ENCODE results near the gene ASF1A. TPM values are rescaled to one million over a fixed set of nuclear protein-coding genes. Genes with fewer than 3 reads are reported as not detected.

Gene ASF1A
- total and polyA plus RNA-seq, 2 of the 13 experiments (the other 11 are each of a cell fraction or from before 2014, with no cell fraction given): 14.5 to 49.9 TPM

- TF ChIP-seq, protein P1, sequence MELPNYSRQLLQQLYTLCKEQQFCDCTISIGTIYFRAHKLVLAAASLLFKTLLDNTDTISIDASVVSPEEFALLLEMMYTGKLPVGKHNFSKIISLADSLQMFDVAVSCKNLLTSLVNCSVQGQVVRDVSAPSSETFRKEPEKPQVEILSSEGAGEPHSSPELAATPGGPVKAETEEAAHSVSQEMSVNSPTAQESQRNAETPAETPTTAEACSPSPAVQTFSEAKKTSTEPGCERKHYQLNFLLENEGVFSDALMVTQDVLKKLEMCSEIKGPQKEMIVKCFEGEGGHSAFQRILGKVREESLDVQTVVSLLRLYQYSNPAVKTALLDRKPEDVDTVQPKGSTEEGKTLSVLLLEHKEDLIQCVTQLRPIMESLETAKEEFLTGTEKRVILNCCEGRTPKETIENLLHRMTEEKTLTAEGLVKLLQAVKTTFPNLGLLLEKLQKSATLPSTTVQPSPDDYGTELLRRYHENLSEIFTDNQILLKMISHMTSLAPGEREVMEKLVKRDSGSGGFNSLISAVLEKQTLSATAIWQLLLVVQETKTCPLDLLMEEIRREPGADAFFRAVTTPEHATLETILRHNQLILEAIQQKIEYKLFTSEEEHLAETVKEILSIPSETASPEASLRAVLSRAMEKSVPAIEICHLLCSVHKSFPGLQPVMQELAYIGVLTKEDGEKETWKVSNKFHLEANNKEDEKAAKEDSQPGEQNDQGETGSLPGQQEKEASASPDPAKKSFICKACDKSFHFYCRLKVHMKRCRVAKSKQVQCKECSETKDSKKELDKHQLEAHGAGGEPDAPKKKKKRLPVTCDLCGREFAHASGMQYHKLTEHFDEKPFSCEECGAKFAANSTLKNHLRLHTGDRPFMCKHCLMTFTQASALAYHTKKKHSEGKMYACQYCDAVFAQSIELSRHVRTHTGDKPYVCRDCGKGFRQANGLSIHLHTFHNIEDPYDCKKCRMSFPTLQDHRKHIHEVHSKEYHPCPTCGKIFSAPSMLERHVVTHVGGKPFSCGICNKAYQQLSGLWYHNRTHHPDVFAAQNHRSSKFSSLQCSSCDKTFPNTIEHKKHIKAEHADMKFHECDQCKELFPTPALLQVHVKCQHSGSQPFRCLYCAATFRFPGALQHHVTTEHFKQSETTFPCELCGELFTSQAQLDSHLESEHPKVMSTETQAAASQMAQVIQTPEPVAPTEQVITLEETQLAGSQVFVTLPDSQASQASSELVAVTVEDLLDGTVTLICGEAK (IDR thresholded peaks at IDR 0.05): no peak
- TF ChIP-seq, protein P1 (CRISPR knock-in tag; IDR thresholded peaks at IDR 0.05): peak; percentile 71
- TF ChIP-seq ZNF207 (IDR thresholded peaks at IDR 0.05; ENCODE audit: borderline replicate concordance) (no peak), ZNF749 (CRISPR knock-in tag; IDR thresholded peaks at IDR 0.05; ENCODE audit: borderline replicate concordance) (peak; percentile 25), WIZ (CRISPR knock-in tag; IDR thresholded peaks at IDR 0.05) (no peak), ZNF12 (CRISPR knock-in tag; IDR thresholded peaks at IDR 0.05) (no peak; the same call in 1 of the 2 replicates), FOSL2 (CRISPR knock-in tag; IDR thresholded peaks at IDR 0.05) (peak; percentile 53), ZKSCAN5 (CRISPR knock-in tag; IDR thresholded peaks at IDR 0.05) (no peak), REL (CRISPR knock-in tag; conservative IDR thresholded peaks at IDR 0.05) (peak; percentile 70; the same call in 1 of the 2 replicates), PRDM4 (CRISPR knock-in tag; IDR thresholded peaks at IDR 0.05; ENCODE audit: borderline replicate concordance) (no peak), PHF5A (CRISPR knock-in tag; IDR thresholded peaks at IDR 0.05; ENCODE audit: low read depth, unreplicated experiment) (peak; percentile 57), ZNF747 (CRISPR knock-in tag; IDR thresholded peaks at IDR 0.05; ENCODE audit: borderline replicate concordance) (peak; percentile 30; the same call in 1 of the 2 replicates), FOXM1 (CRISPR knock-in tag; IDR thresholded peaks at IDR 0.05) (no peak)
- TF ChIP-seq, protein P2, sequence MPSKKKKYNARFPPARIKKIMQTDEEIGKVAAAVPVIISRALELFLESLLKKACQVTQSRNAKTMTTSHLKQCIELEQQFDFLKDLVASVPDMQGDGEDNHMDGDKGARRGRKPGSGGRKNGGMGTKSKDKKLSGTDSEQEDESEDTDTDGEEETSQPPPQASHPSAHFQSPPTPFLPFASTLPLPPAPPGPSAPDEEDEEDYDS (CRISPR knock-in tag; IDR thresholded peaks at IDR 0.05): peak; percentile 95
- TF ChIP-seq, protein P3, sequence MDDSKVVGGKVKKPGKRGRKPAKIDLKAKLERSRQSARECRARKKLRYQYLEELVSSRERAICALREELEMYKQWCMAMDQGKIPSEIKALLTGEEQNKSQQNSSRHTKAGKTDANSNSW (CRISPR knock-in tag; IDR thresholded peaks at IDR 0.05; ENCODE audit: borderline replicate concordance): no peak
- TF ChIP-seq, protein P4, sequence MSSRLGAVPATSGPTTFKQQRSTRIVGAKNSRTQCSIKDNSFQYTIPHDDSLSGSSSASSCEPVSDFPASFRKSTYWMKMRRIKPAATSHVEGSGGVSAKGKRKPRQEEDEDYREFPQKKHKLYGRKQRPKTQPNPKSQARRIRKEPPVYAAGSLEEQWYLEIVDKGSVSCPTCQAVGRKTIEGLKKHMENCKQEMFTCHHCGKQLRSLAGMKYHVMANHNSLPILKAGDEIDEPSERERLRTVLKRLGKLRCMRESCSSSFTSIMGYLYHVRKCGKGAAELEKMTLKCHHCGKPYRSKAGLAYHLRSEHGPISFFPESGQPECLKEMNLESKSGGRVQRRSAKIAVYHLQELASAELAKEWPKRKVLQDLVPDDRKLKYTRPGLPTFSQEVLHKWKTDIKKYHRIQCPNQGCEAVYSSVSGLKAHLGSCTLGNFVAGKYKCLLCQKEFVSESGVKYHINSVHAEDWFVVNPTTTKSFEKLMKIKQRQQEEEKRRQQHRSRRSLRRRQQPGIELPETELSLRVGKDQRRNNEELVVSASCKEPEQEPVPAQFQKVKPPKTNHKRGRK (CRISPR knock-in tag; IDR thresholded peaks at IDR 0.05): no peak
Measured at GRCh38 chr6:118893807-118894424, at the start of gene ASF1A (continued).
